Choroid plexus epithelial cell (primary cell): ENCODE measurements around the gene ZFAND6.
"Not testable (repeated sequence)": the region's sequence is repeated elsewhere in the genome, so short reads cannot be mapped to it uniquely, and the experiment has no call there.

ENCODE experiments used
- DNase-seq: peaks from one replicate; pipeline ENCODE4 v3.0.0-alpha.2; 2010; ENCODE audit warnings: low read depth
- H3K4me3 ChIP-seq: 2 replicates; pipeline ENCODE4 v1.5.1; 2011; ENCODE audit warnings: low read depth, mild to moderate bottlenecking, control low read depth, low read length, moderate library complexity
- CTCF ChIP-seq: conservative IDR thresholded peaks from 2 replicates; pipeline ENCODE4 v1.5.1; 2011; ENCODE audit warnings: low read depth, mild to moderate bottlenecking, control low read depth, inconsistent platforms, low read length, moderate library complexity

Gene ZFAND6

GRCh38 chr15:80110920-80111319, 51.4 kb downstream of the ZFAND6 start:
- no peak for DNase-seq
- no peak for TF ChIP-seq CTCF
- H3K4me3 ChIP-seq = no peak overlapping the region

GRCh38 chr15:80114114-80114513, 54.6 kb downstream of the ZFAND6 start:
- no peak for TF ChIP-seq CTCF
- no peak for DNase-seq
- no peak overlapping the region for H3K4me3 ChIP-seq

- no peak overlapping the region for H3K4me3 ChIP-seq
- TF ChIP-seq CTCF = no peak
- no peak for DNase-seq
These were observed 55.5 kb downstream of the ZFAND6 start for GRCh38 chr15:80115021-80115420.

- DNase-seq = no peak
- TF ChIP-seq CTCF = no peak
These were observed 59.5 kb downstream of the ZFAND6 start for GRCh38 chr15:80118956-80119355.

GRCh38 chr15:80120636-80121035, 61.2 kb downstream of the ZFAND6 start:
- no peak for DNase-seq
- no peak for TF ChIP-seq CTCF
- H3K4me3 ChIP-seq = no peak overlapping the region

More at GRCh38 chr15:80118956-80119355, 59.5 kb downstream of the ZFAND6 start:
- H3K4me3 ChIP-seq = no peak overlapping the region

- no peak for DNase-seq
- no peak overlapping the region for H3K4me3 ChIP-seq
- no peak for TF ChIP-seq CTCF
These were observed 62.1 kb downstream of the ZFAND6 start for GRCh38 chr15:80121546-80121945.

GRCh38 chr15:80123034-80123433, 63.6 kb downstream of the ZFAND6 start:
- no peak overlapping the region for H3K4me3 ChIP-seq
- no peak for TF ChIP-seq CTCF
- DNase-seq = no peak

- DNase-seq, H3K4me3 ChIP-seq: not testable (repeated sequence)
These were observed 67.8 kb downstream of the ZFAND6 start for GRCh38 chr15:80127253-80127652.
